ENCODE measurements around the gene ADSS1. TPM values are rescaled to one million over a fixed set of nuclear protein-coding genes. Genes with fewer than 3 reads are reported as not detected.

Gene ADSS1
- total RNA-seq, result 1 to 10 TPM in 1 of 2 donors, under 1 TPM in 1; 0.69 to 2.3 TPM

DNA sequence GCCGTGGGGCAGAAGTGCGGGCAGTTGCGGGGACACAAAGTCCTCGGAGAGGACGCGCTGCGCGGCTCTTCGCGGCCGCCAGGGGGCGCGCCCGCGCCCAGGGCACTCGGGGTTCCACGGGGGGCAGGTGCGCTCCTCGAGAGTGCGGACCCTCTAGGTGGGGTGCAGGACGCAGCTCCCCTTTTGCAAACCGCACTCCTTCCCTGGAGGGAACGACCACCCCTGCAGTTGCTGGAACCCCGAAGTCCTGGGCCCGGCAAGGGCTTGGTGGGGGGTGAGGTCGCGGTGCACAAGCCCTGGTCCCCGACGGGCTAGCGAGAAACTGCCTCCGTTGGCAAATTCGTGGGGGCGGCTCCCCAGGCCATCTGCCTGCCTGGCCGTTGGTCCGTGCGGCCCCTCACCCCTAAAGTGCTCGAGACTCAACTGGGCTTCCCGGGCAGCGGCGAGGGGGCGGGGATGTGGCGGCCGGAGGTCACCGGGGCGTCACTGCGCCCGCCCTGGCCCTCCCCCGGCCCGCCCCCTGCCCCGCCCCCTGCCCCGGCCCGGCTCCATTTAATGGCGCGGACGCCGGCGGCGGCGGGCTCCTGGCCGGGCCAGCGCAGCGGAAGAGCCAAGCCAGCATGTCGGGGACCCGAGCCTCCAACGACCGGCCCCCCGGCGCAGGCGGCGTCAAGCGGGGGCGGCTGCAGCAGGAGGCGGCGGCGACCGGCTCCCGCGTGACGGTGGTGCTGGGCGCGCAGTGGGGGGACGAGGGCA, at the start of gene ADSS1:
Gene ADSS1, plus strand, starts transcription at position 579 of the 756 bp plus-strand sequence. Its CDS starts 42 bp downstream, at position 621.

DNA sequence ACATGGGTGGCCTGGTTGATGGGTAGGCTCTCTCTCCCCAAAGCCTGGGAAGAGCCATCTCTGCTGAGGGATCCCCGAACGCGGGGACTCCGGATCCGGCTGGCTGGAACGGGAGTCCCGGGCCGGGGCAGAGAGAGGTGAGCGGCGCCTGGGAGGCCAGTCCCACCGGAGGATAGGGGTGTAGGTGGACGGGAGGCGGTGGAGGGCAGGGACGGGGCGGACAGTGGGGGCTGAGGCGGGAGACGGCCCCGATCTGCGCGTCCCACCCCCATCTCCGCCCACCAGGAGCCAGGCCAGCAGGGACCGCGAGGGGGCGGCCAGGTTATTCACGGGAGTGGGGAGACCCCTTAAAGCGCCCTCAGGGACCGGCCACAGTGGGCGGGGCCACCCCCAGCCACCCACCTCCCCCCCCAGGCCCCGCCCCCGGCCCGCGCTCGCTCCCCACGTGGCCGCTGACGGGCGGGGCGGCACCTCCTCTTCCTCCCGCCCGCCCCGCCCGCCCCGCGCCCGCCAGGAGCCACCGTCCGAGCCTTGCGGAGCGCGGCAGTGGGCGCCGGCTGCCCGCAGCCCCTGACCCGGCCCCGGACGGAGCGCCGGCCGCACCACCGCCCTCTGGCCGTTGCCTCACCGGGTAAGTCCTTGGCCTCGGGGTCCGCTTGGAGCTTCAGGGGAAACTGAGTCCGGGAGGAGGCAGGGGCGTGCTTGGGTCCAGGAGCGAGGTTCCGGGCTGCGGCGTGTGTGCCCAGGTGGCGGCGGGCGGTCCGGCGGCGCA, 34.7 kb upstream of the ADSS1 start, which contains the start of gene INF2:
Gene INF2, plus strand, starts transcription at position 510 of the 772 bp plus-strand sequence. CDS start 11,748 bp downstream, outside the sequence.

DNA sequence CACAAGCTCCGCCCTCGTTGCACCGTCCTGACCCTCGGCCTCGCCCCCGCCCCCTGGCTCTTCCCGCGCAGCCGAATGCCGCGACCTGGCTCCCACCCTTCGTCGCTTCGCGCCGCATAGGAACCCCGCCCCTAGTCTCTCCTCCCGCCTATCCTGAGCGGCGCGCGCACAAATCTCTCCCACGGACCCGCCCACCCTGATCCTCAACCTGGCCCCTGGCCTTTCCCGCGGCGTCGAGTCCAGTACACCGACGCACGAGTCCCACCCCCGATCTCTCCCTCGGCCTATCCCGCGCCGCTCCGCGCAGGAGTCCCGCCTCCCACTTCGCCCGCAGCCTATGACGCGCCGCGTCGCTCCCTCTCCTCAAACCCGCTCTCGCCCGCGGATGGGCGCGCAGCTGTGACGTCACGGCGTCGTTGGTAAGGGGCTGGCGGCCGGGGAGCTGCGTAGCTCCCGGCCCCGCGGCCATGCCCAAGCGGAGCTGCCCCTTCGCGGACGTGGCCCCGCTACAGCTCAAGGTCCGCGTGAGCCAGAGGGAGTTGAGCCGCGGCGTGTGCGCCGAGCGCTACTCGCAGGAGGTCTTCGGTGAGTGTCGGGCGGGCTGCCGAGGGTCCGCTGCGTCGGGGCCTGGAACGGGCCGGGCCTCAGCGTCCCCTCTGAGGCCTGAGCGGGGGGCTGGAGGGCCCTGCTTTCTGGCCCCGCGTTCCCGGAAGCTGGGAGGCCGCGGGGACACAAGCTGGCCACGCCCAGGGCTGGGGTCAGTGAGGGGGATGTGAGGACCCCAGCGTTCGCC, 28.9 kb downstream of the ADSS1 start, which contains the start of gene SIVA1:
Gene SIVA1, plus strand, starts transcription at position 413 of the 793 bp plus-strand sequence. Its CDS starts 55 bp downstream, at position 468.

DNA sequence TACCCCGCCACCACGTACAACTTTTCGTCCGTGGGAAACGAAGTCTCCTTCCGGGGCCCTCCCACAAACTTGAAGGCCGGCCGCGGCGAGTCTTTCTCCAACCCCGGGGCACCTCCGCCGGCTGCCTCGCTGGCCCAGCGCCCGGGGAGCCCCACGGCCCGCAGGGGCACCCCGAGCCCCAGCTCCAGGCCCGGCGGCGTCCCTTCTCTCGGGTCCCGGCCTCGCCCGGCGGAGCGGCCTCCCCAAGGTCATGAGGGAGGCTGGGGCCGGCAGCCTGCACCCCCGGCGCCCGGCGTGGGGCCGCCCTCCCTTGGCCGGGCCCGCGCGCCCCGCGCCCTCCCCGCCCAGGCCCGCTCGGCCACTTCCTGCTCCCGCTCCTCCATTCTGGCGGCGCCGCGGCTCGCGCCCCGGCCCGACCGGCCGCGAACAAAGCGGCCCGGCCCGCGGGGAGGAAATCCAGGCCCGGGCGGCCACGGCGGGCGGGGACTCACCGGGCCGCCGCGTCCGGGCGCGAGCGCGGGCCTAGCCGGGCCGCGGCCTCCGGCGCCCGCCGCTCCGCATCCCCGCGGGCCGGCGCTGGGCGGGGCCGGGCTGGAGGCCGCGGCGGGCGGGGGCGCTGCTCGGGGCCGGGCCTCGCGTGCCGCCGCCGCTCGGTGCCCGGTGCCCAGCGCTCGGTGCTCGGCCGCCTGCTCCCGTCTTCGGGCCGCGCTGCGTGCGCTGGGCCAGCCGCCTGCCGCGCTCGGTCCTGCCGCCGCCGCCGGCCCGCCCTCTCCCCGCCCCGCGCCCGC, 71.2 kb downstream of the ADSS1 start, which contains the start of gene AKT1:
Gene AKT1, minus strand, starts transcription at position 756 of the 788 bp plus-strand sequence. CDS start 3,105 bp downstream, outside the sequence.

Small RNA genes lying within 50 kb of the gene (small RNA-seq; reads per million reads assigned to genes)
- gene MIR4710, result 0 reads per million in 2 donors

Other genes starting within 250 kb of the ADSS1 start
- not detected for gene C14orf180, start 144.5 kb upstream of the ADSS1 start, total RNA-seq
- under 1 TPM in 1 of 2 donors, not detected in 1; under 0.01 TPM for gene TMEM179, start 119.5 kb upstream of the ADSS1 start, total RNA-seq
- gene INF2, start 34.6 kb upstream of the ADSS1 start, total RNA-seq, result 10 to 100 TPM; 39.2 to 53.9 TPM
- gene SIVA1, start 28.9 kb downstream of the ADSS1 start, total RNA-seq, result 100 to 1,000 TPM in 1 of 2 donors, 10 to 100 TPM in 1; 58.5 to 114 TPM
- 100 to 1,000 TPM; 172 to 335 TPM for gene AKT1, start 71.5 kb downstream of the ADSS1 start, total RNA-seq
- 1 to 10 TPM; 6.5 to 8.0 TPM for gene ZBTB42, start 76.9 kb downstream of the ADSS1 start, total RNA-seq
- 10 to 100 TPM; 12.0 to 16.0 TPM for gene CEP170B, start 141.0 kb downstream of the ADSS1 start, total RNA-seq
- gene PLD4, start 200.7 kb downstream of the ADSS1 start, total RNA-seq, result under 1 TPM in 1 of 2 donors, not detected in 1; 0.33 TPM

Data from melanocyte of skin (primary cell).